PC-3 (cell line): Measurements from ENCODE around the gene BIRC7.

Experiments
- CTCF ChIP-seq: fragments of 300-600 bp; sonication (generic); conservative IDR thresholded peaks from 2 replicates; pipeline ENCODE4 v1.5.1; 2017; ENCODE audit warnings: antibody characterized with exemption, low read depth, mild to moderate bottlenecking, low read length
- EZH2 ChIP-seq: fragments of 300-600 bp; sonication (generic); IDR thresholded peaks from one replicate; pipeline ENCODE4 v1.6.1; 2017; ENCODE audit warnings: antibody characterized with exemption, mild to moderate bottlenecking, low read length; ENCODE audit not compliant: unreplicated experiment

DNA sequence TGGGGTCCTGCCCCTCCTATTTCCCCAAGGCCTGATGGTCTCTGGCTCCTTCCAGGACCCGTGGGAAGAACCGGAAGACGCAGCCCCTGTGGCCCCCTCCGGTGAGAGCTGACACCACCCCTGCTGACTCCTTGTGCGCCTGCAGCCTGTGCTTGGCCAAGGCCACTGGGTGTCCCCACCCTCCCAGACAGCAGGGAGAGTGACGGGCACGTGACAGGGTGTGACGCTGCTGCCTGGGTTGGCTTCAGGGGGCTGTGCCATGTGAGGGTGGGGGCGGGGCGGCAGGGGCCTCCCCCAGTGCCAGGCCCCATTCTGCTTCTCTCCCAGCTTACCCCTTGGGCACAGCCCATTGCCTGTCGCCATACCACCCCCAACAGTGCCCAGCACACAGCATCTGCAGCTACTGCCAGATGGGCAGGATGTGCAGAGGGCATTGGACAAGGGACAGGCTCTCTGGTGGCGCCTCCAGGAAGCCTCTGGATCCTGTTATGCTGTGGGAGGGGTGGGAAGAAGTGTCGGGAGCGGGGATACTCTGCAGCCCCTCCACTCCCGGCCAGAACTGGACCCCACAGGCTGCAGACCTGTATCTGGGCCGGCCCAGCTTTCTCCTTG is 2.9 kb downstream of the BIRC7 start:
- no peak for TF ChIP-seq CTCF
- no peak for TF ChIP-seq EZH2
